Liver (tissue), 9 donors: Measurements from ENCODE around the gene PIR. TPM values are rescaled to one million over a fixed set of nuclear protein-coding genes. Genes with fewer than 3 reads are reported as not detected.
A peak's percentile ranks its signal among the peaks of the same experiment; 100 is the strongest.

Source experiments
- DNase-seq: peaks from one replicate; pipeline ENCODE4 v3.0.0-alpha.2; 2017; ENCODE audit warnings: low spot score
- H3K27ac ChIP-seq, 2 donors: one replicate each; pipeline ENCODE4 v1.7.0; 2013; ENCODE audit warnings: inconsistent platforms in 2 of 2, low read length in 2 of 2, control low read depth in 1 of 2, low read depth in 1 of 2, mild to moderate bottlenecking in 1 of 2
- H3K27me3 ChIP-seq, 4 donors: one replicate each; pipeline versions ENCODE4 v1.6.1 to v1.7.0; 2013; ENCODE audit warnings: low read length in 3 of 4, inconsistent platforms in 1 of 4, mild to moderate bottlenecking in 1 of 4, moderate library complexity in 1 of 4; ENCODE audit not compliant: control insufficient read depth in 4 of 4, insufficient read depth in 4 of 4
- H3K36me3 ChIP-seq, 4 donors: one replicate each; pipeline versions ENCODE4 v1.6.1 to v1.7.0; 2013; ENCODE audit warnings: low read length in 3 of 4, mild to moderate bottlenecking in 3 of 4, low read depth in 1 of 4, moderate library complexity in 1 of 4; ENCODE audit not compliant: control insufficient read depth in 4 of 4, insufficient read depth in 3 of 4
- H3K4me1 ChIP-seq, 4 donors: one replicate each; pipeline versions ENCODE4 v1.6.1 to v1.7.0; 2013; ENCODE audit warnings: low read length in 3 of 4, mild to moderate bottlenecking in 3 of 4, moderate library complexity in 1 of 4; ENCODE audit not compliant: control insufficient read depth in 4 of 4, insufficient read depth in 4 of 4
- H3K4me3 ChIP-seq, 3 donors: one replicate each; pipeline versions ENCODE4 v1.6.1 to v1.7.0; 2013; ENCODE audit warnings: low read length in 3 of 3, control low read depth in 1 of 3, low read depth in 1 of 3, mild to moderate bottlenecking in 1 of 3
- H3K9ac ChIP-seq, 2 donors: one replicate each; pipeline ENCODE4 v1.7.0; 2013; ENCODE audit warnings: low read length in 2 of 2, mild to moderate bottlenecking in 2 of 2, moderate library complexity in 2 of 2, control low read depth in 1 of 2, low read depth in 1 of 2
- H3K9me3 ChIP-seq, 4 donors: one replicate each; pipeline versions ENCODE4 v1.6.1 to v1.7.0; 2013; ENCODE audit warnings: low read length in 3 of 4; ENCODE audit not compliant: control insufficient read depth in 4 of 4
- CTCF ChIP-seq: fragments of 150-350 bp; IDR thresholded peaks from 2 replicates; pipeline ENCODE4 v1.5.1; 2017; ENCODE audit warnings: improper control_type of control experiment, low read depth, low read length; ENCODE audit not compliant: missing input control
- EGR1 ChIP-seq, 2 donors: IDR thresholded peaks; 2 replicates each; pipeline ENCODE4 v1.6.1; 2016 to 2018; ENCODE audit warnings: antibody characterized with exemption in 2 of 2, low read depth in 2 of 2
- FOXA1 ChIP-seq: IDR thresholded peaks from 2 replicates; pipeline ENCODE4 v1.6.1; 2016; ENCODE audit warnings: antibody characterized with exemption
- FOXA2 ChIP-seq: IDR thresholded peaks from 2 replicates; pipeline ENCODE4 v1.6.1; 2016; ENCODE audit warnings: antibody characterized with exemption
- GABPA ChIP-seq, 2 donors: IDR thresholded peaks in 1 of 2; conservative IDR thresholded peaks in 1 of 2; 2 replicates each; pipeline ENCODE4 v1.6.1; 2016; ENCODE audit warnings: antibody characterized with exemption in 2 of 2, mild to moderate bottlenecking in 1 of 2, moderate library complexity in 1 of 2
- HNF4A ChIP-seq, 2 donors: conservative IDR thresholded peaks; 2 replicates each; pipeline ENCODE4 v1.6.1; 2016; ENCODE audit warnings: antibody characterized with exemption in 2 of 2, mild to moderate bottlenecking in 2 of 2
- HNF4G ChIP-seq: IDR thresholded peaks from 2 replicates; pipeline ENCODE4 v1.6.1; 2016; ENCODE audit warnings: antibody characterized with exemption
- JUND ChIP-seq, 2 donors: IDR thresholded peaks; 2 replicates each; pipeline ENCODE4 v1.6.1; 2016; ENCODE audit warnings: antibody characterized with exemption in 2 of 2
- MAX ChIP-seq: IDR thresholded peaks from 2 replicates; pipeline ENCODE4 v1.6.1; 2016; ENCODE audit warnings: antibody characterized with exemption
- NR2F2 ChIP-seq: IDR thresholded peaks from 2 replicates; pipeline ENCODE4 v1.6.1; 2016; ENCODE audit warnings: antibody characterized with exemption
- RAD21 ChIP-seq, 2 donors: IDR thresholded peaks; 2 replicates each; pipeline ENCODE4 v1.6.1; 2016; ENCODE audit warnings: antibody characterized with exemption in 2 of 2, mild to moderate bottlenecking in 2 of 2
- REST ChIP-seq: IDR thresholded peaks from 2 replicates; pipeline ENCODE4 v1.6.1; 2016; ENCODE audit warnings: antibody characterized with exemption, mild to moderate bottlenecking
- RXRA ChIP-seq, 2 donors: IDR thresholded peaks; 2 replicates each; pipeline ENCODE4 v1.6.1; 2017 to 2018; ENCODE audit warnings: antibody characterized with exemption in 2 of 2, mild to moderate bottlenecking in 1 of 2
- SP1 ChIP-seq: IDR thresholded peaks from 2 replicates; pipeline ENCODE4 v1.6.1; 2018; ENCODE audit warnings: antibody characterized with exemption, mild to moderate bottlenecking
- TAF1 ChIP-seq: conservative IDR thresholded peaks from 2 replicates; pipeline ENCODE4 v1.6.1; 2016; ENCODE audit warnings: antibody characterized with exemption, mild to moderate bottlenecking
- YY1 ChIP-seq: IDR thresholded peaks from 2 replicates; pipeline ENCODE4 v1.6.1; 2016; ENCODE audit warnings: antibody characterized with exemption, mild to moderate bottlenecking
- ZBTB33 ChIP-seq: IDR thresholded peaks from 2 replicates; pipeline ENCODE4 v1.6.1; 2016; ENCODE audit warnings: antibody characterized with exemption
- WGBS: extraction: QIAGEN DNeasy Blood & Tissue Kit; methylation state at CpG from one replicate; pipeline ENCODE4 v1.1.7; 2013; 5-methylcytosine and 5-hydroxymethylcytosine counted together
- polyA plus RNA-seq, 2 donors: library from polyadenylated mRNA; stranded (reverse) in 1 of 2; unstranded in 1 of 2; fragments of 200-250 nt in 1 of 2; fragments of >200 nt in 1 of 2; fragmentation: Nextera tagmentation in 1 of 2; extraction: Ambion mirVana in 1 of 2; gene quantifications; one replicate each; pipeline versions ENCODE4 v1.2.1 to v1.2.3, GENCODE V29; 2013 to 2015
- total RNA-seq, 2 donors: library from RNA; depleted of rRNA; stranded (reverse); fragments of >200 nt; gene quantifications; one replicate each; pipeline ENCODE4 v1.2.3, GENCODE V29; 2014
- TF ChIP-seq, protein P1 (sequence below): IDR thresholded peaks from 2 replicates; pipeline ENCODE4 v1.6.1; 2016; ENCODE audit warnings: antibody characterized with exemption
- donor health status: healthy.
- donor health status: healthy.
- donor health status: healthy.
- donor health status: healthy.
- donor health status: healthy.

PIR gene
- total and polyA plus RNA-seq, 4 donors: 9.0 to 24.7 (median 17.0) TPM

DNA sequence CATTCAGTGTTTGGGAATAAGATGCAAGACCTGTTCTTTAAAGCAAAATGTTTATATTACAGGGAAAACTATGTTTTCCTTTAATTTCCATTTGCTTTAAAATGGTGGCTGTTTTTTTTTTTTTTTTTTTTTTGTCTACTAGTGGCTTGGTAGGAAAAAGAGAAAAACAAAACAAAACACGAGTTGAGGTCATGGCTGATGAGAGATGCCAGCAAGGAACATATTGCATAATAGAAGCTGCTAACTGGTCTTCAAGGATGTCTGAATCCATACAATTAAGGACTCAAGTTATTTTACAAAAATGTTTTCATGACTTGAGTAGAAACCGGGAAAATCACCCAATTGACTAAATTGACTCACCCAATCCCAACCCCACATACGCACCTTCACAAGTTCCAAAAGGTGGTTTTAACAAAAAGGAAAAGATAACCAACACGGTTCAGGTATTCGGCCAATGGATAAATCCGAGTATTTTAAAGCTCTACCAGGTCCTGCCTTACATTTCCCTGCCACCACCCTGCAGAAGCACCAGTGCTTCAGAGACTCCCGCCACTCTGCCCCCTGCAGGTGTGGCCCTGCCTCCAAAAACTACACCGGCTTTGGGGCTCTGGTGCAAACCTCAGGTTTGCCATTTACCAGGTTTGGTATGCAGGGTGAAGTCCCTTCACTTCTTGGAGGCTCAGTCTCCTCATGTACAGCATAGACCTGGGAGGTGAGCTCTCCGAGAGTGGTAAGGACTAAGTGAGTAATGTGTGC lies 27.1 kb downstream of the PIR start:
- no peak overlapping the region for H3K27ac ChIP-seq

GRCh38 chrX:15465347-15465746 lies 27.8 kb downstream of the PIR start:
- Histone ChIP-seq H3K9me3 (no peaks in the 10 kb centered on the region), H3K4me3 (no peak overlapping the region), H3K4me1 (no peaks in the 10 kb centered on the region), H3K27ac (no peak overlapping the region), H3K36me3 (no peaks in the 10 kb centered on the region), H3K9ac (no peak overlapping the region), H3K27me3 (peaks cover 0 to 1% (median 0%) of the 10 kb centered on the region in 4 donors)
- WGBS: 50% methylated on average over 4 of the region's 4 CpGs
- no peak for TF ChIP-seq FOXA1
- TF ChIP-seq YY1: no peak
- TF ChIP-seq RXRA (IDR thresholded peaks at IDR 0.05): no peak
- TF ChIP-seq ZBTB33: no peak
- TF ChIP-seq EGR1 (IDR thresholded peaks at IDR 0.05; ENCODE audit: low read depth in 2 of 2): no peak
- no peak for TF ChIP-seq TAF1
- no peak for TF ChIP-seq NR2F2
- no peak for TF ChIP-seq REST
- no peak for TF ChIP-seq HNF4G
- TF ChIP-seq FOXA2: no peak
- no peak for TF ChIP-seq RAD21 (IDR thresholded peaks at IDR 0.05)
- no peak for TF ChIP-seq JUND (IDR thresholded peaks at IDR 0.05)
- TF ChIP-seq, protein P1, sequence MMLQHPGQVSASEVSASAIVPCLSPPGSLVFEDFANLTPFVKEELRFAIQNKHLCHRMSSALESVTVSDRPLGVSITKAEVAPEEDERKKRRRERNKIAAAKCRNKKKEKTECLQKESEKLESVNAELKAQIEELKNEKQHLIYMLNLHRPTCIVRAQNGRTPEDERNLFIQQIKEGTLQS: no peak
- TF ChIP-seq MAX: no peak
- TF ChIP-seq HNF4A (conservative IDR thresholded peaks at IDR 0.05): no peak
- TF ChIP-seq GABPA (IDR thresholded peaks at IDR 0.05 in 1 of 2, conservative IDR thresholded peaks at IDR 0.05 in 1 of 2): no peak
- TF ChIP-seq SP1: no peak
- no peak for DNase-seq

More for the DNA sequence above, 27.1 kb downstream of the PIR start:
- H3K9me3 ChIP-seq: no peaks in the 10 kb centered on the region
- H3K9ac ChIP-seq: no peak overlapping the region
- H3K27me3 ChIP-seq: no peaks in the 10 kb centered on the region
- 88% methylated on average over 9 of the region's 9 CpGs for WGBS
- peaks cover 0 to under 1% (median 0%) of the 10 kb centered on the region in 4 donors for H3K4me1 ChIP-seq
- H3K4me3 ChIP-seq: no peak overlapping the region
- no peak for DNase-seq
- no peak for TF ChIP-seq CTCF
- TF ChIP-seq RAD21 (IDR thresholded peaks at IDR 0.05): peak in 1 of 2 donors; percentile 52
- H3K36me3 ChIP-seq: no peaks in the 10 kb centered on the region
